Calu3 (cell line): ENCODE results near the gene IFITM5. TPM values are rescaled to one million over a fixed set of nuclear protein-coding genes. Genes with fewer than 3 reads are reported as not detected.

Experiments
- BruUV-seq: library from RNA; stranded (reverse); fragments of 400-500 nt; replicated peaks from 2 replicates; lab custom pipeline; 2021; lab: Mats Ljungman, UMichigan
- CTCF ChIA-PET: fragments of 300-600 bp; sonication (Branson Sonifier 250); formaldehyde crosslinking; loops from one replicate; lab custom pipeline; 2022; ENCODE audit warnings: antibody characterized with exemption; lab: Charles Lee
- DNase-seq: peaks from one replicate; pipeline ENCODE4 v3.0.0; 2022
- H3K27ac Mint-ChIP-seq: one replicate; pipeline ENCODE4 v1.8.0; 2022; ENCODE audit warnings: mixed read lengths; ENCODE audit not compliant: unreplicated experiment
- H3K27me3 Mint-ChIP-seq: one replicate; pipeline ENCODE4 v1.8.0; 2022; ENCODE audit warnings: mixed read lengths; ENCODE audit not compliant: unreplicated experiment
- H3K36me3 Mint-ChIP-seq: one replicate; pipeline ENCODE4 v1.8.0; 2022; ENCODE audit warnings: mild to moderate bottlenecking, moderate library complexity, mixed read lengths; ENCODE audit not compliant: insufficient read depth, unreplicated experiment
- H3K4me1 Mint-ChIP-seq: one replicate; pipeline ENCODE4 v1.8.0; 2022; ENCODE audit warnings: mild to moderate bottlenecking, low read depth, mixed read lengths; ENCODE audit not compliant: unreplicated experiment
- H3K4me3 Mint-ChIP-seq: one replicate; pipeline ENCODE4 v1.8.0; 2022; ENCODE audit warnings: mild to moderate bottlenecking, low read depth, moderate library complexity, mixed read lengths; ENCODE audit not compliant: unreplicated experiment
- H3K9me3 Mint-ChIP-seq: one replicate; pipeline ENCODE4 v1.8.0; 2022; ENCODE audit warnings: low read depth, mixed read lengths; ENCODE audit not compliant: unreplicated experiment
- intact Hi-C: fragments of 100-400 bp; cut with micrococcal nuclease; formaldehyde crosslinking; loops from one replicate; pipeline ENCODE4 v1.10.0; 2022; ENCODE audit not compliant: unreplicated experiment
- total RNA-seq: library from RNA; stranded (reverse); gene quantifications from 2 replicates; pipeline ENCODE4 v1.2.3, GENCODE V29; 2022
- TF ChIP-seq, protein P1 (sequence below): fragments of 200-600 bp; IDR thresholded peaks from one replicate; pipeline ENCODE4 v1.8.0; 2022; ENCODE audit warnings: antibody characterized with exemption; ENCODE audit not compliant: unreplicated experiment

Gene IFITM5
- total RNA-seq, 1 experiment from 2014 or later = not detected

DNA sequence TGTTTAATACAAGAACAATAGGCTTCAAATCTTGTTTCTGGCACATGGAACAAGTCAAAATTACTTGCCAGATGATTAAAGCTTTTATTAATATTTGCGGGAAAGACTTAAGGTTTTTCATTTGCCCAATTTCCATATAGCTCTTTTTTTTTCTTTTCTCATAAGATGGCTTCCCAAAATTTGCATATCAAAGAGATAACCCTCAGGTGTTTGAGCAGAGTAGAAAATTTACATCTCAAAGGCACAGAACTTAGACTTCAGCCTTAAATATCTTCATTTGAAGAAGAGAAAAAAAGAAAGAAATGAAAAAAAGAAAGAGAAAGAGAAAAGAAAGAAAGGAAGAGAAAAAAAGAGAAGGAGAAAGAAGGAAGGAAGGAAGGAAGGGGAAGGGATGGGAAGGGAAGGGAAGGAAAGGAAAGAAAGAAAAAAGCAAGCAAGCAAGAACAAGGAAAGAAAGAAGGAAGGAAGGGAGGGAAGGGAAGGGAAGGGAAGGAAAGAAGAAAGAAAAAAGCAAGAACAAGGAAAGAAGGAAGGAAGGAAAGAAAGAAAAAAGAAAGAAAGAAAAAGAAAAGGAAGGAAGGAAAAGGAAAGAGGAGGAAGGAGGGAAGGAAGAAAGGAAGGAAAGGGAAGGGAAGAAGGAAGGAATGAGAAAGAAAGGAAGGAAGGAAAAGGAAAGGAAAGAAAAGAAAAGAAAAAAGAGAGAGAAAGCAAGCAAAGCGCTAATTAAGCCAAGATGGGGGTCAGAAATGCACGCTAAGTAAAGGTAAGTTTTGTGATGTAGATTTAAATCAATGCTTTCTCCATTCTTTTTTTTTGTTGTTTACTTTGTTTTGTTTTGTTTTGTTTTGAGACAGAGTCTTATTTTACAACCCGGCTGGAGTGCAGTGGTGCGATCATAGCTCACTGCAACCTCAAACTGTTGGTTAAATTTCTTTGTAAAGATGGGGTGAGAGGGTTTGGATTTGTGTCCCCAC is 41.5 kb upstream of the IFITM5 start:
- H3K4me1 Mint-ChIP-seq = no peaks in the 10 kb centered on the region
- peaks cover 49% of the 10 kb centered on the region for H3K27me3 Mint-ChIP-seq
- no peak overlapping the region for H3K27ac Mint-ChIP-seq
- DNase-seq = no peak
- no peaks in the 10 kb centered on the region for H3K9me3 Mint-ChIP-seq
- CTCF ChIA-PET = no interaction called here
- TF ChIP-seq, protein P1, sequence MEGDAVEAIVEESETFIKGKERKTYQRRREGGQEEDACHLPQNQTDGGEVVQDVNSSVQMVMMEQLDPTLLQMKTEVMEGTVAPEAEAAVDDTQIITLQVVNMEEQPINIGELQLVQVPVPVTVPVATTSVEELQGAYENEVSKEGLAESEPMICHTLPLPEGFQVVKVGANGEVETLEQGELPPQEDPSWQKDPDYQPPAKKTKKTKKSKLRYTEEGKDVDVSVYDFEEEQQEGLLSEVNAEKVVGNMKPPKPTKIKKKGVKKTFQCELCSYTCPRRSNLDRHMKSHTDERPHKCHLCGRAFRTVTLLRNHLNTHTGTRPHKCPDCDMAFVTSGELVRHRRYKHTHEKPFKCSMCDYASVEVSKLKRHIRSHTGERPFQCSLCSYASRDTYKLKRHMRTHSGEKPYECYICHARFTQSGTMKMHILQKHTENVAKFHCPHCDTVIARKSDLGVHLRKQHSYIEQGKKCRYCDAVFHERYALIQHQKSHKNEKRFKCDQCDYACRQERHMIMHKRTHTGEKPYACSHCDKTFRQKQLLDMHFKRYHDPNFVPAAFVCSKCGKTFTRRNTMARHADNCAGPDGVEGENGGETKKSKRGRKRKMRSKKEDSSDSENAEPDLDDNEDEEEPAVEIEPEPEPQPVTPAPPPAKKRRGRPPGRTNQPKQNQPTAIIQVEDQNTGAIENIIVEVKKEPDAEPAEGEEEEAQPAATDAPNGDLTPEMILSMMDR = no peak
- no peak overlapping the region for H3K4me3 Mint-ChIP-seq
- peaks cover 5% of the 10 kb centered on the region for H3K36me3 Mint-ChIP-seq
- intact Hi-C loops = no loop called here
- BruUV-seq = no TSS peak

DNA sequence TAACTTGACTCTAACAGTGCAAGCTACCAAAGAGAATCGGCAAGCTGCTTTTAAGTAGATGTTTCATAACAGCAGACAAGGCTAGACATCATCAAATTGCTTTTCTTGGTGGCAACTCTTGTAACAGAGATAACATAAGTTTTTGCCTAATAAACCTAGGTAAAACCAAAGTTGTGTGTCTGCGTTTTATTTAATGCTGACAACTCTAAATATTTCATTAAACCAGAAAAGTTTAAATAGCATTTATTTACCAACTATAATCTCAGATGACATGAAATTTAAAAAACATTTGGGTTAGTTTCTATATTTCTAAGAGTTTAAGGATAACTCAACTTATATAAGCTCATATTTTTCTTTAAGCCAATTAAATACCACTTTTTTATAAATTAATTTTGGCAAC is 40.6 kb upstream of the IFITM5 start:
- TF ChIP-seq, protein P1 = no peak
- Mint-ChIP-seq H3K36me3 (peaks cover 5% of the 10 kb centered on the region), H3K4me1 (no peaks in the 10 kb centered on the region), H3K9me3 (no peaks in the 10 kb centered on the region), H3K27me3 (peaks cover 49% of the 10 kb centered on the region), H3K4me3 (no peak overlapping the region), H3K27ac (no peak overlapping the region)
- no TSS peak for BruUV-seq
- intact Hi-C loops = no loop called here
- DNase-seq = no peak
- CTCF ChIA-PET = no interaction called here

DNA sequence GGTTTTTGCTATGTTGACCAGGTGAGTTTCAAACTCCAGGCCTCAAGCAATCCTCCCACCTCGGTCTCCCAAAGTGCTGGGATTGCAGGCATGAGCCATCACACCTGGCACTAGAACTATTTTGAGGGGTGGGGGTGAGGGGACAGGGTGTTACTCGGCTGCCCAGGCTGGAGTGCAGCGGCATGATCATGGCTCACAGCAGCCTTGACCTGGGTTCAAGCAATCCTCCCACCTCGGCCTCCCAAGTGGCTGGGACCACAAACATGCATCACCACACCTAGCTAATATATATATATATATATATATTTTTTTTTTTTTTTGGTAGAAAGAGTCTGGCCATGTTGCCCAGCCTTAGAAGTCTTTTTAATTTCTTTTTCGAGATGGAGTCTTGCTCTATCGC is 38.4 kb upstream of the IFITM5 start:
- H3K27me3 Mint-ChIP-seq = peaks cover 55% of the 10 kb centered on the region
- no peak for DNase-seq
- H3K9me3 Mint-ChIP-seq = no peaks in the 10 kb centered on the region
- intact Hi-C loops = no loop called here
- H3K36me3 Mint-ChIP-seq = peaks cover 5% of the 10 kb centered on the region
- TF ChIP-seq, protein P1 = no peak
- no peaks in the 10 kb centered on the region for H3K4me1 Mint-ChIP-seq
- H3K4me3 Mint-ChIP-seq = no peak overlapping the region
- no TSS peak for BruUV-seq
- no peak overlapping the region for H3K27ac Mint-ChIP-seq
- CTCF ChIA-PET = interaction anchor here (0.6 kb wide), 1 partner anchor 10 kb away, joined by 3 read pairs; no protein-coding TSS in a partner anchor

DNA sequence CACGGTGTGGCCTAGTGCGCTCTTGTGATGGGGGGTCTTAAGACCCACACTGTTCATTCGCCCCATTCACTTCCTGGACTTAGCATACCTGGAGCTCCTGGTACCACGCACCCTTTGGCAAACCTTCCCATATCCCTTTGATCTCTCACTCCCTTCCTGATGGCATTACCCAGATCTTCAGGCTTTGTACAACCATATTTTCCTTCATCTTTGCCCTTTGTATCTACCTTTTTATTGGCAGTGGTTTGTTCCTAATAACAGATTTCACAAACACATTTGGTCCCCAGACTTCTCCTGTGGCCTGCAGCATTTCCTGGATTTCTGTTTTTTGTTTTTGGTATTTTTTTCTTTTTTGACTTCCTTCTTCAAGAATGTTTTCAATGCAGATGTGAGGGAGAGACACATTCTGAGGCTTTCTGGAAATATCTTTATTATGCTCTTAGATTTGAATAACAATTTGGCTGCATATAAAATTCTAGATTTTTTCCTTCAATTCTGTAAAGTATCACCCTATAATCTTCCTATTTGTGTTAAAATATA is 37.4 kb upstream of the IFITM5 start:
- intact Hi-C loops = no loop called here
- Mint-ChIP-seq H3K9me3 (no peaks in the 10 kb centered on the region), H3K27me3 (peaks cover 50% of the 10 kb centered on the region), H3K4me3 (no peak overlapping the region), H3K4me1 (no peaks in the 10 kb centered on the region), H3K36me3 (peaks cover 4% of the 10 kb centered on the region), H3K27ac (no peak overlapping the region)
- BruUV-seq = no TSS peak
- TF ChIP-seq, protein P1 = no peak
- no peak for DNase-seq
- CTCF ChIA-PET = no interaction called here
